ENCODE results near the gene MAP1A. TPM values are rescaled to one million over a fixed set of nuclear protein-coding genes. Genes with fewer than 3 reads are reported as not detected.
"Not testable (repeated sequence)": the region's sequence is repeated elsewhere in the genome, so short reads cannot be mapped to it uniquely, and the experiment has no call there.

The MAP1A gene
- total RNA-seq, 4 donors from 2014 or later, result 3.5 to 13.0 (median 8.2) TPM

- TF ChIP-seq POLR2A (IDR thresholded peaks at IDR 0.05) (no peak), CTCF (IDR thresholded peaks at IDR 0.05 in 4 of 5, conservative IDR thresholded peaks at IDR 0.05 in 1 of 5) (no peak)
- DNase-seq (no peak), ATAC-seq (no peak)
- no peaks in the 10 kb centered on the region for H3K4me1 ChIP-seq
- H3K36me3 ChIP-seq, result peaks cover 0 to 13% of the 10 kb centered on the region in 2 donors
- H3K4me3 ChIP-seq, result no peak overlapping the region
- no peak overlapping the region for H3K27ac ChIP-seq
- in situ Hi-C loops (cut with MboI; ENCODE audit: low sequenced_read_pairs in 4 of 4), result no loop called here
- H3K9me3 ChIP-seq, result peaks cover 0 to 7% (median 0%) of the 10 kb centered on the region in 3 donors
- H3K27me3 ChIP-seq, result no peaks in the 10 kb centered on the region
- intact Hi-C loops (cut with DNase I; ENCODE audit: low total_unique reads), result no loop called here
These were observed 33.3 kb downstream of the MAP1A start for GRCh38 chr15:43550527-43551363.

- Histone ChIP-seq H3K9me3 (peaks cover 0 to 7% (median 0%) of the 10 kb centered on the region in 3 donors), H3K4me1 (no peaks in the 10 kb centered on the region), H3K36me3 (peaks cover 0 to 22% of the 10 kb centered on the region in 2 donors), H3K4me3 (no peak overlapping the region), H3K27ac (no peak overlapping the region), H3K27me3 (no peaks in the 10 kb centered on the region)
- intact Hi-C loops (cut with DNase I; ENCODE audit: low total_unique reads), result no loop called here
- no peak for TF ChIP-seq POLR2A (IDR thresholded peaks at IDR 0.05)
- no peak for TF ChIP-seq CTCF (IDR thresholded peaks at IDR 0.05 in 4 of 5, conservative IDR thresholded peaks at IDR 0.05 in 1 of 5)
- ATAC-seq (no peak), DNase-seq (no peak)
- in situ Hi-C loops (cut with MboI; ENCODE audit: low sequenced_read_pairs in 4 of 4), result no loop called here
These were observed 34.8 kb downstream of the MAP1A start for GRCh38 chr15:43552256-43552655.

DNA sequence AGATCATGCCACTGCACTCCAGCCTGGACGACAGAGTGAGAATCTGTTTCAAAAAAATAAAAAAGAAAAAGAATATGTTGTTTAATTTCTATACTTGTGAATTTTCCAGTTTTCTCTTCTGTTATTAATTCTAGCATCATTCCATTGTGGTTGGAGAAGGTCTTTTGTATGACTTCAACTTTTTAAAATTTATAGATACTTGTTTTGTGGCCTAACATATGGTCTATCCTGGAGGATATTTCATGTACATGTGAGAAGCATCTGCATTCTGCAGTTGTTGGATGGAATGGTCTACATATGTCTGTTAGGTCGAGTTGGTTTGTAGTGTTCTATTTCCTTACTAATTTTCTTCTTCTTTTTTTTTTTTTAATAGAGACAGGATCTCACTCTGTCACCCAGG is 35.6 kb downstream of the MAP1A start:
- intact Hi-C loops (cut with DNase I; ENCODE audit: low total_unique reads) (no loop called here), in situ Hi-C loops (cut with MboI; ENCODE audit: low sequenced_read_pairs in 4 of 4) (no loop called here)
- ATAC-seq (no peak), DNase-seq (no peak)
- H3K27ac ChIP-seq, result no peak overlapping the region
- no peak for TF ChIP-seq POLR2A (IDR thresholded peaks at IDR 0.05)
- no peak for TF ChIP-seq CTCF (IDR thresholded peaks at IDR 0.05 in 4 of 5, conservative IDR thresholded peaks at IDR 0.05 in 1 of 5)
- no peaks in the 10 kb centered on the region for H3K27me3 ChIP-seq
- no peaks in the 10 kb centered on the region for H3K4me1 ChIP-seq
- no peak overlapping the region for H3K4me3 ChIP-seq
- peaks cover 0 to 17% of the 10 kb centered on the region in 2 donors for H3K36me3 ChIP-seq
- H3K9me3 ChIP-seq, result no peaks in the 10 kb centered on the region

GRCh38 chr15:43562753-43563152 is 45.3 kb downstream of the MAP1A start:
- intact Hi-C loops (cut with DNase I; ENCODE audit: low total_unique reads); DNase-seq; in situ Hi-C loops (cut with MboI; ENCODE audit: low sequenced_read_pairs in 4 of 4); ATAC-seq; H3K9me3 ChIP-seq; H3K4me1 ChIP-seq; H3K27ac ChIP-seq; H3K36me3 ChIP-seq; H3K27me3 ChIP-seq; H3K4me3 ChIP-seq: not testable (repeated sequence)

DNA sequence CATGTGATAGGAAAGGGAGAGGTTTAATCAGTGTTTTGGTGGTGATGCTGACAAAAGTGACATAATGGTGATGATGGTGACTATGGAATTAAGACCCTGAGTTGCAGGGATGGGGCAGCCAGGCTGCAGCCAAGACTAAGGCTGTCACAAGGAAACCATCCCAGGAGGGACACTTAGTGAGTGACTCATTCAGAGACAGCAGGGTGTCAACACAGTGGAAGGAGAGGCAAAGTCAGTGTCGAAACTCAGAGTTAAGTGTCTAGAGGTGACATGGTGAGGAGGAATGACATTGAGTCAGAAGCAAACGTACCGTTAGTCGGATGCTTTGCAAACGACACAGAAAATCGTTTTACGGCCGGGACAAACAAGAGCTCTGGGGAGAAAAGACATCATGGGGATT is 46.4 kb downstream of the MAP1A start:
- ATAC-seq; H3K27me3 ChIP-seq; H3K4me3 ChIP-seq; H3K9me3 ChIP-seq; in situ Hi-C loops (cut with MboI; ENCODE audit: low sequenced_read_pairs in 4 of 4); H3K27ac ChIP-seq; H3K36me3 ChIP-seq; DNase-seq; intact Hi-C loops (cut with DNase I; ENCODE audit: low total_unique reads); H3K4me1 ChIP-seq: not testable (repeated sequence)

DNA sequence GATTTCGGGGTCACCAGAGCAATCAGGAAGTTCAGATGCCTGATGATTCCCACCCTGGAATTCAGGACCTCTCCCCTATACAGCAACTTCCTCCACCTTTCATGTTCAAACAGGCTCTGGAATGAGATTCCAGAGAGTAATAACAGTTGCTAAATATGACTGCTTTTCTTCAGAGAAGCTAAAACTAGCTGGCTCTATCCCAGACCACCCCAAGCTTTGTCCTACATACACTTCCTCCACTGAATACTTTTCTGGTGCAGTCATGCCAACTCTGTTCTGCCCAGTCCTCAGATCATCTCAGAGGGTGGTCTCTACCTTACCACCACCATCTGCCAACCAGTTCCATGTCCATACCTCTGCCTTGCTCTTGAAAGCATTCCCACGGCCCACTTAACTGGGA is 49.2 kb downstream of the MAP1A start:
- H3K36me3 ChIP-seq; H3K4me1 ChIP-seq; ATAC-seq; H3K4me3 ChIP-seq; H3K27ac ChIP-seq; H3K9me3 ChIP-seq; H3K27me3 ChIP-seq; intact Hi-C loops (cut with DNase I; ENCODE audit: low total_unique reads); in situ Hi-C loops (cut with MboI; ENCODE audit: low sequenced_read_pairs in 4 of 4); DNase-seq: not testable (repeated sequence)

- H3K27ac ChIP-seq; H3K4me1 ChIP-seq; H3K36me3 ChIP-seq; H3K27me3 ChIP-seq; H3K9me3 ChIP-seq; in situ Hi-C loops (cut with MboI; ENCODE audit: low sequenced_read_pairs in 4 of 4); ATAC-seq; DNase-seq; H3K4me3 ChIP-seq; intact Hi-C loops (cut with DNase I; ENCODE audit: low total_unique reads): not testable (repeated sequence)
These were observed 57.2 kb downstream of the MAP1A start for GRCh38 chr15:43574607-43575006.

Data from gastrocnemius medialis (tissue), 4 donors.